ENCODE results near the gene HSD17B8. TPM values are rescaled to one million over a fixed set of nuclear protein-coding genes. Genes with fewer than 3 reads are reported as not detected.

HSD17B8 gene
- total RNA-seq, 4 donors from 2014 or later = 2.0 to 15.0 (median 12.9) TPM

DNA sequence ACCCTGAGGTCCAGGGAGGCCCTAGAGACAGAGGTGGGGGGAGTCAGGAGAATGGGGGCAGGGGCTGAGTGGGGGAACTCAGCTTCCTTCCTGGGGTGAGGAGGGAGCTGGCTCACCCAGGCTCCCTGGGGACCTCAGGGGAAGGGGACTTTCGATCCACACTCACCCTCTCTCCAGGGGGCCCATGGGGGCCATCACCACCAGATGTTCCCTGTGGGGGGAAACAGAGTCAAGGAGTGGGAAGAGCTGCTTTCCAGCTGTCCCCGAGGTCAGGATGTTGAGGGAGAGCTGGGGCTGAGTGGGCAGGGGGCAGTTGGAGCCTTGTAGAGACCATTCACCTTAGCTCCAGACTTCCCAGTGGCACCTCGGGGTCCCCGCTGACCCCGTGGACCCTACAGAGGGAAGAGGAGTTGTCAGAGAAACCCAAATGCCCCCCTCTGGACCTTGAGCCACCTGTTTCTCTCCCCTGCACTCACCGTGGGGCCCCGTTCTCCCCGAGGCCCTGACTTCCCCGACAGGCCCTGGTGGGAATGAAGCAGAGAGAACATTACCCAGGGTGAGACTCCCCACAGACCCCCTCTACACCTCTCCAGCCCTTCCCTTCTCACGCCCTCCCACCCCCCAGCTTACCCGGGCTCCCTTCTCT lies 30.8 kb upstream of the HSD17B8 start:
- H3K27ac ChIP-seq (replicated peaks in 1 of 4) = no peak overlapping the region
- no peaks in the 10 kb centered on the region for H3K9me3 ChIP-seq
- TF ChIP-seq POLR2A (IDR thresholded peaks at IDR 0.05; ENCODE audit: low read depth) (no peak), POLR2AphosphoS5 (IDR thresholded peaks at IDR 0.05) (no peak), EP300 (IDR thresholded peaks at IDR 0.05) (no peak)
- TF ChIP-seq, protein P1, sequence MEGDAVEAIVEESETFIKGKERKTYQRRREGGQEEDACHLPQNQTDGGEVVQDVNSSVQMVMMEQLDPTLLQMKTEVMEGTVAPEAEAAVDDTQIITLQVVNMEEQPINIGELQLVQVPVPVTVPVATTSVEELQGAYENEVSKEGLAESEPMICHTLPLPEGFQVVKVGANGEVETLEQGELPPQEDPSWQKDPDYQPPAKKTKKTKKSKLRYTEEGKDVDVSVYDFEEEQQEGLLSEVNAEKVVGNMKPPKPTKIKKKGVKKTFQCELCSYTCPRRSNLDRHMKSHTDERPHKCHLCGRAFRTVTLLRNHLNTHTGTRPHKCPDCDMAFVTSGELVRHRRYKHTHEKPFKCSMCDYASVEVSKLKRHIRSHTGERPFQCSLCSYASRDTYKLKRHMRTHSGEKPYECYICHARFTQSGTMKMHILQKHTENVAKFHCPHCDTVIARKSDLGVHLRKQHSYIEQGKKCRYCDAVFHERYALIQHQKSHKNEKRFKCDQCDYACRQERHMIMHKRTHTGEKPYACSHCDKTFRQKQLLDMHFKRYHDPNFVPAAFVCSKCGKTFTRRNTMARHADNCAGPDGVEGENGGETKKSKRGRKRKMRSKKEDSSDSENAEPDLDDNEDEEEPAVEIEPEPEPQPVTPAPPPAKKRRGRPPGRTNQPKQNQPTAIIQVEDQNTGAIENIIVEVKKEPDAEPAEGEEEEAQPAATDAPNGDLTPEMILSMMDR (IDR thresholded peaks at IDR 0.05) = no peak
- WGBS = 75% methylated on average over 8 of the region's 11 CpGs
- H3K4me1 ChIP-seq = no peaks in the 10 kb centered on the region
- no peak for DNase-seq (ENCODE audit: extremely low spot score)
- no peaks in the 10 kb centered on the region for H3K36me3 ChIP-seq
- H3K4me3 ChIP-seq = no peak overlapping the region
- intact Hi-C loops (cut with DNase I) = no loop called here
- no peaks in the 10 kb centered on the region for H3K27me3 ChIP-seq

DNA sequence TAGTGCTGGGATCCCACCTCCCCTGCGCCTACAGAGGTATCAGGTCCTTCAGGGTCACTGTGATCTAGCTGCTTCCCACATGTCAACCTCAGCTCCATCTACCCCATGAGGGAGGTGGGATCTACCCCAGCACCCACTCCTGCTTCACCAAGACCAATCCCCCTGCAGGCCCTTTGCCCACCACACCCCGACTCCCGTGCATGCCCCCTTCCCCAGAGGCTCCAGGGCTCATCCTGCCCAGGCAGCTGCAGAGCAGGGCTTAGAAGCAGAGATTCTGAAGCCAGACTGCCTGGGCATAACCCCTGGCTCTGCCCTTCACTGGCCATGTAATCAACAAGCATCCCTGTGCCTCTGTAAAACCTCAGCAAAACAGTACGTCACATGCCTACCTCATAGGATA lies 29.7 kb upstream of the HSD17B8 start:
- Histone ChIP-seq H3K4me1 (no peaks in the 10 kb centered on the region), H3K27me3 (no peaks in the 10 kb centered on the region), H3K36me3 (no peaks in the 10 kb centered on the region), H3K9me3 (no peaks in the 10 kb centered on the region), H3K4me3 (no peak overlapping the region), H3K27ac (replicated peaks in 1 of 4) (no peak overlapping the region)
- 92% methylated on average over 4 of the region's 4 CpGs for WGBS
- no peak for DNase-seq (ENCODE audit: extremely low spot score)
- intact Hi-C loops (cut with DNase I) = no loop called here
- TF ChIP-seq POLR2AphosphoS5 (IDR thresholded peaks at IDR 0.05) (no peak), EP300 (IDR thresholded peaks at IDR 0.05) (no peak)
- TF ChIP-seq, protein P1 (IDR thresholded peaks at IDR 0.05) = no peak

DNA sequence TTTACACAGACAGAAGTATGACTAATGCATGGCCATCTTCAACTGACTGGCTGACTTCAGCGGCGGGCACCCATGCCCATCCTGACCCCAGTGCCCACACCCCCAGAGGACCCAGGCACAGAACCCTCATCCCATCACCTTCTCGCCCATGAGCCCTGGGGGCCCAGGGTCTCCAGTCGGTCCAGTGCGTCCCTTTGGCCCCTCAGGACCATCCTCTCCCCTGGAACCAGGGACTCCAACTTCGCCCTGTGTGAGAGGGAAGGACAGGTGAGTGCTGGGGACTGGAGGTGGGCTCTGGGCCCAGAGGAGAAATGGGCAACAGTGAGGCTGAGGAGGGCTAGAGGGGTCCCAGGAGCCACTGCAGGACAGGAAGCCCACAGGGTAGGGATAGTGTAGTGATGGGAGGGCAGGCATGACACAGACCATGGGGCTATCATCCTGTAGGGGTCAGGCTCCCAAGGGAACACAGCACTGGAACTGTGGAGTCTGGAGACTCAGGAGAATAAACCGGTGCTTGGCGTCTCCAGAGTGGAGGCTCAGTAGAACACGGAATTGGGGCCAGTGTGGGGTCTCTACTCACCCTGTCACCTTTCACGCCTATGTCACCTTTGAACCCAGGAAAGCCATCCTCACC lies 28.9 kb upstream of the HSD17B8 start:
- no peak for TF ChIP-seq POLR2AphosphoS5 (IDR thresholded peaks at IDR 0.05)
- TF ChIP-seq POLR2A (IDR thresholded peaks at IDR 0.05; ENCODE audit: low read depth) = no peak
- TF ChIP-seq EP300 (IDR thresholded peaks at IDR 0.05) = no peak
- TF ChIP-seq, protein P1 (IDR thresholded peaks at IDR 0.05) = no peak
- no peak for DNase-seq (ENCODE audit: extremely low spot score)
- H3K4me1 ChIP-seq = no peaks in the 10 kb centered on the region
- H3K4me3 ChIP-seq = no peak overlapping the region
- 74% methylated on average over 10 of the region's 10 CpGs for WGBS
- no peak overlapping the region for H3K27ac ChIP-seq (replicated peaks in 1 of 4)
- H3K36me3 ChIP-seq = no peaks in the 10 kb centered on the region
- intact Hi-C loops (cut with DNase I) = no loop called here
- H3K9me3 ChIP-seq = no peaks in the 10 kb centered on the region
- no peaks in the 10 kb centered on the region for H3K27me3 ChIP-seq

DNA sequence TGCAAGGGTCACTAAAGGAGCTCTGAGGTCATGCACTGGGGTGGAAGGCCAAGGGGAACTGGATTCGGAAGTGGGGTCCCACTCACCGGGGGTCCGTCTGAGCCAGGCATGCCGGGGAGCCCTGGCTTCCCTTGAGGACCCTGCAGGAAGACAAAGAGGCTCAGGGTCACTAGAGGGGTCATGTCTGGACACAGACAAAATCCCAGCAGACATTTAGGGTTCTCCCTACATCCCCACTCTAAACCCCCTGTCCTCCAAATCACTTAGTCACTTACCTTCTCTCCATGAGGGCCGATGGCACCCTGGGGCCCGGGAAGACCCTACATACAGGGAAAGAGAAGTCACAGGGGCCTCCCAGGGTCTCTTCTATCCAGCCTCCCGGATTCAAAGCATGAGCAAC lies 27.5 kb upstream of the HSD17B8 start:
- Histone ChIP-seq H3K9me3 (no peaks in the 10 kb centered on the region), H3K27ac (replicated peaks in 1 of 4) (no peak overlapping the region), H3K4me3 (no peak overlapping the region), H3K27me3 (no peaks in the 10 kb centered on the region), H3K4me1 (no peaks in the 10 kb centered on the region), H3K36me3 (no peaks in the 10 kb centered on the region)
- TF ChIP-seq POLR2A (IDR thresholded peaks at IDR 0.05; ENCODE audit: low read depth) (no peak), POLR2AphosphoS5 (IDR thresholded peaks at IDR 0.05) (no peak)
- TF ChIP-seq, protein P1 (IDR thresholded peaks at IDR 0.05) = no peak
- 90% methylated on average over 7 of the region's 7 CpGs for WGBS
- DNase-seq (ENCODE audit: extremely low spot score) = no peak
- intact Hi-C loops (cut with DNase I) = no loop called here
